Erythroblast (primary cell): ENCODE data around the gene FGF16.
"Not testable (repeated sequence)": the region's sequence is repeated elsewhere in the genome, so short reads cannot be mapped to it uniquely, and the experiment has no call there.

Source experiments
- DNase-seq, 2 experiments: peaks; one replicate each; lab custom pipeline; 2025; lab: John Stamatoyannopoulos, UW
- GATA1 ChIP-seq: IDR thresholded peaks from 2 replicates; pipeline ENCODE4 v1.6.1; 2011; ENCODE audit warnings: low read depth, mild to moderate bottlenecking, control low read depth, low read length, moderate library complexity
- POLR2A ChIP-seq: IDR thresholded peaks from 2 replicates; pipeline ENCODE4 v1.6.1; 2011; ENCODE audit warnings: mild to moderate bottlenecking, low read length

Gene FGF16

DNA sequence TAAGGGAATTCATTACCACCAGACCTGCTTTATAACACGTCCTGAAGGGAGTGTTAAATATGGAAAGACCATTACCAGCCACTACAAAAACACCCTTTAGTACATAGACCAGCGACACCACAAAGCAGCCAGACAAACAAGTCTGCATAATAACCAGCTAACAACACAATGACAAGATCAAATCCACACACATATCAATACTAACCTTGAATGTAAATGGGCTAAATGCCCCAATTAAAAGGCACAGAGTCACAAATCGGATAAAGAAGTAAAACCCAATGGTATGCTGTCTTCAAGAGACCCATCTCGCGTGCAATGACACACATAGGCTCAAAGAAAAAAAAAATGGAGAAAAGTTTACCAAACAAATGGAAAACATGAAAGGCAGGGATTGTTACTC lies 36.9 kb downstream of the FGF16 start:
- TF ChIP-seq POLR2A (no peak), GATA1 (no peak)
- DNase-seq, result no peak

- TF ChIP-seq GATA1 (no peak), POLR2A (no peak)
- no peak for DNase-seq
Observed at GRCh38 chrX:77493677-77494553, 46.7 kb downstream of the FGF16 start.

DNA sequence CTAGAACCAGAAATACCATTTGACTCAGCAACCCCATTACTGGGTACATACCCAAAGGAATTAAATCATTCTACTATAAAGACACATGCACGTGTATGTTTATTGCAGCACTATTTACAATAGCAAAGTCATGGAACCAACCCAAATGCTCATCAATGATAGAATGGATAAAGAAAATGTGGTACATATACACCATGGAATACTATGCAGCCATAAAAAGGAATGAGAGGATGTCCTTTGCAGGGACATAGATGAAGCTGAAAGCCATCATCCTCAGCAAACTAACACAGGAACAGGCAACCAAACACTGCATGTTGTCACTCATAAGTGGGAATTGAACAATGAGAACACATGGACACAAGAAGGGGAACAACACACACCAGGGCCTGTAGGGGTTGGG lies 53.0 kb downstream of the FGF16 start:
- DNase-seq, result not testable (repeated sequence)

DNA sequence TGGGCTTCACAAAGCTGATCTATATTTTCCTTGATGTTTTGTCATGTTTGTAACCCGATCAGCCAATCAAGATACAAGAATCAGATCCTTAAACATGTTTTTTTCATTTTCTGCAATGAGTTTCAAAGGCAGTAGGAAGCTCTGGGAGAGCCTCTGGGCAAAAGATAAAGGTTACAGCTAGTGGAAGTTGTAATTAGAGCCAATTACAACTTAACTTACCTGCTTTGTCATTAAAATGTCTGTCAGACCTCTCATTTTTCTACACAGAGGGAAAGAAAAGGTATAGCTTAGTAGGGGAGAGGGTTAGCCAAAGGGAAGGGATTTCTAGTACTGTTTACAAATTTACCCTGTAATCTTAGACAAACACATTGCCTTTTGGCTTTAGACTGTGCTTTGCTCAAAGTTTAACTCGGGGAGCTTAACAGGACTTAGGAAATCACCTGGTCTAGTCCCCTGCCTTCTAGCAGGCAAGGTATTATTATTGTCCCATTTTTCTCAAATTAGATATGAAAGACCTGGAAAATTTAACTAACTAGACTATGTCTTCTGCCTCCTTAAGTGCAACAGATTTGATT lies 55.8 kb downstream of the FGF16 start:
- TF ChIP-seq POLR2A, result no peak
- no peak for TF ChIP-seq GATA1
- DNase-seq, result no peak

- TF ChIP-seq GATA1 (no peak), POLR2A (no peak)
- DNase-seq, result no peak
Observed at GRCh38 chrX:77505227-77505626, 58.0 kb downstream of the FGF16 start.
